GM04503 (cell line): Measurements from ENCODE around the gene BCL11B.
A peak's percentile ranks its signal among the peaks of the same experiment; 100 is the strongest.

ENCODE experiments used
- DNase-seq: peaks from one replicate; pipeline ENCODE4 v3.0.0-alpha.2; 2012; ENCODE audit warnings: low read depth

The BCL11B gene

DNA sequence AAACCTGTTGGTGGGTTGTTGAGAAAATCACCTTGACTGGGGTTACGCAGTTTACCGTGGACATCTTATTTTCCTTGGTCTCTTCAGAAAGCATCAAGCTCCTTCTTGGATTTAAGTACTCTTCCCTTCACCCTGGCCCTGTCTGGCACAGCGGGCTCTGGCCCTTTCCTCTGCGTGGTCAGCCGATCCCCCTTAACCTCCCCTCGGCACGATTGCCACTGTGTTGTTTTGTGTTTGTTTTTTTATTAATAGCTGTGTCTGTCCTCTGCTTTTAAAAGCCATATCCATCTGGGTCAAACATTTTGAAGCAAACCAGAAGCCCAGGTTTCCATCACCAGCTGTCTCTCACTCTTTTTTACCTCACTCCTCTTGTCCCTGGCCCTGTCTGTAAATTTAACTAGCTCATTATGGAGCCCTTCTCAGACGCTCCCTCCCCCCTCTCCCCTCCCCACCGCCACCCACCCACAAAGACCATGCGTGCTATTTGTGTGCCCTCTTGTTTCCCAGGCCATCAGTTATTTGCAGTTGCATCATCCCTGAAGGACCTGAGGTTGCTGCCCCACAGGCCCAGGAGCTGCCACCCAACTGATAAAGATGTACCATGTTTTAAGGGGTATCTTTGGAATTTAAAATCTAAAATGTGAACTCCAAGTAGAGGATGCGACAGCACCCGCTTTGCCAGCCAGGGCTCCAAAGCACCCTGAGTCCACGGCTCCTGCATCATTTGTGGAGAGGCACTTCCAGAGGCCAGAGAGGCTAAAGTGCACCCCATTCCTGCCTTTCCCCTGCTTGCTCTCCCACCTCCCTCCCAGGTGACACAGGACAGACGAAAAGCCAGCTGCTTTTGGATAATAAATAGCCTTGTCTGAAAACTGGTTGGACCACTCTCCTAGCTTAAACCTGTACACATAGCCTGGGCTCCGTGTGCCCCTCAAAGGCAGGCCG is 3.9 kb downstream of the BCL11B start:
- DNase-seq: no peak

DNA sequence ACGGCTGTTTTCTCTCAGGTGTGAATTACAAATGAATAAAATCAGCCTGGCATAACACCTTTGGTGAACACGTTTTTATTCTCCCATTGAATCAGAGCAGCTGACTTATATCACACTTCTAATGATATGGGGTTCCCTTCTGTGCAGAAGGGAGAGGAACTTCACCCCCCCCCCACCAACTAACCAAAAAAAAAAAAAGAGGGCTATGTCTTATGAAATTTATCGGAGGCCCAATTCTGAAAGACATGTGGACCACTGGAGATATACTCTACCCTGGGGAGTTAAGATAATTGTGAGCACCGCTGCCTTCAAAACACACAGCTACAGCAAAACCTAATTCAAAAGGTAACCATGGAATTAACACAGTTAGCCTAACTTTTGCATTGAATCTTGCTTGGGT is 4.6 kb downstream of the BCL11B start:
- no peak for DNase-seq

DNA sequence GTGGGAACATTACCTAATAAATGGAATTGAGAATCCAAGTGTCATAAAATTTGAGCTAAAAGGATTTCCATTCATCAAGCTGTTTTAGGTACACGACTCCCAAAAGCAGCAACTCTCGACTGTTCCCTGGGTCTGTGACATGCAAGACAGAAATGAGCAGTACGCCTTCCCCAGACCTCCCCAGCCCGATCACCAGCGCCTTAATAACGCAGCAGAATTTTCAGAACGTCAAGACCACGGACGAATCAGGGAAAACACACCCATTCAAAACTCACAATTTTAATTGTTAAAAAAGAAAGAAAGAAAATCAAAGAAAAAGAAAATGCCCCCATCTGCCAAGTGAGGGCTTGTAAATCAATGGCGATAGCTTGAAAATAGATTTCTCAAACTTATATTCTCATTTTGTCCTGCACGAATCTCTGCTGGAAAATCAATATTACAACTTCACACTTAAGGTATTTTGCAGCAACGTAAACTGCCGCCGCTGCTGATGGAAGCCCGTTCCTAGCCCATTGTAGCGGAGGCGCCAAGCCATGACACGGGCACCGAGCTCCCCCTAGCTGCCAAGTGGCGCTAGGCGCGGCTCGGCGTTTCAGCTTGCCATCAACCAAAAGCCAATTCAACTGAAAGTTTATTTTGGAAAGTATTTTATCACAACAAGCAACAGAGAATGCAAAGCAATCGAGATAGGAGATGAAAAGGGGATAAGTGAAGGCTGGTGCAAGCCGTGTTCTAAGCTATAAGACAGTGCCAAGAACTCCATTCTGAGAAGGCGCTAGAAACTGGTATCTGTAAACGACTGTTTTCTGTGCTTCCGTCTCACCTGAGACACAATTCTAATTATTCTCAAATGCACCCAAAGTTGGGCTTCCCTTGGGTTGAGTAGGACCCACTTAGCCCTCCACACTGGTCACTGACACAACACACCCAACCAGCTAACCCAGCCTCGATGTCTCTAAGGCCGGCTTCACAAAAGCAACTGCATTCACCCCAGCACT is 5.5 kb downstream of the BCL11B start:
- DNase-seq: peak; percentile 1

DNA sequence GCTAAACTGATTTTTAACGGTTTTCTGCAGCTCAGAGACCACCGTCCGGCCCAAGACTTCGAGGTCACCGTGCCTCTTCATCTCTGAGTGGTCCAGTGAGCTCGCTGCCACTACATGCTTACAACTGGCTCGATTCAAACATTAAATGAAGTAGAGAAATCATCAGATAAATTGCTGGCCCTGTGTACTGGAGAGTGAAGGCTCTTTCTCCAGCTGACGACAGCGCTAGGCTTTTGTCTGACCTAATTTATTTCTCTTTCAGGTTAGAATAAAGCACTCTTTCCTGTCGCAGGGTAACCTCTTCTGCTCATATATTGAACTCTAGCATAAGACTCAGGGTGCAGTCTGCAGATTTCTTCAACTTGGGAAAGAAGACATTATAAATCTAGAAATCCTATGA is 6.4 kb downstream of the BCL11B start:
- DNase-seq: no peak

DNA sequence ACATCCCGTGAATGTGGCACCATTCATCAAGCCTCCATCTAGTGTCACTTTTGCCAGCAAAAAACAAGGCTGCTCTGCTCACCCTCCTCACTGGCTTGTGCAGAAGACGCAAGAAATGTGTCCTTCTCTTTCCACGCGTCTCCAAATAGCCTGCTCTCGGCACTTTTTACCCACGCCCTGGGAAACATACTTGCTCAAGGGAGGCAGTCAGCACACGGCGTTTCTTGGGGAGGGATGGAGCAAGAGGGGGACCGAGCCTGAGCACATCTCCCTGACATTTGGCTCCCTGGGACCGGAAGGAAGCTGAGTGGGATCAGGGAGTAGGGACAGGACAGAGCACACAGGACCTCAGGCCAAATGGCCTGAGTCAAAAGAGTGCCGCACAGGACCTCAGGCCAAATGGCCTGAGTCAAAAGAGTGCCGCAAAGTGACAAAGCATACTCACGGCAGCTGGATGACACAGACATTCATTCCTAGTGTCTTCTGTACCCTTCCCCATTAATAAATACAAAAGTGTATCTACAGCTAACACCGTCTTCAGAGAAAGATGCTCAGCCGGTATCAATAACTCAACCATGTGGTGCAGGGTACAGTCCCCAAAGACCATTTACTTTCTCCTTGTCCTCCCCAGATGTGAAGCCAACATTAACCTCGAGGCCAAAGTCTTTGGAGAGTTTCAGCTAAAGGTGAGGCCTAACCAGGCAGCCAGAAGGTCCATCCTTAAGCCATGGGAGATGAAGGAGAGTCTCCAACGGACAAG is 7.1 kb downstream of the BCL11B start:
- DNase-seq: no peak

DNA sequence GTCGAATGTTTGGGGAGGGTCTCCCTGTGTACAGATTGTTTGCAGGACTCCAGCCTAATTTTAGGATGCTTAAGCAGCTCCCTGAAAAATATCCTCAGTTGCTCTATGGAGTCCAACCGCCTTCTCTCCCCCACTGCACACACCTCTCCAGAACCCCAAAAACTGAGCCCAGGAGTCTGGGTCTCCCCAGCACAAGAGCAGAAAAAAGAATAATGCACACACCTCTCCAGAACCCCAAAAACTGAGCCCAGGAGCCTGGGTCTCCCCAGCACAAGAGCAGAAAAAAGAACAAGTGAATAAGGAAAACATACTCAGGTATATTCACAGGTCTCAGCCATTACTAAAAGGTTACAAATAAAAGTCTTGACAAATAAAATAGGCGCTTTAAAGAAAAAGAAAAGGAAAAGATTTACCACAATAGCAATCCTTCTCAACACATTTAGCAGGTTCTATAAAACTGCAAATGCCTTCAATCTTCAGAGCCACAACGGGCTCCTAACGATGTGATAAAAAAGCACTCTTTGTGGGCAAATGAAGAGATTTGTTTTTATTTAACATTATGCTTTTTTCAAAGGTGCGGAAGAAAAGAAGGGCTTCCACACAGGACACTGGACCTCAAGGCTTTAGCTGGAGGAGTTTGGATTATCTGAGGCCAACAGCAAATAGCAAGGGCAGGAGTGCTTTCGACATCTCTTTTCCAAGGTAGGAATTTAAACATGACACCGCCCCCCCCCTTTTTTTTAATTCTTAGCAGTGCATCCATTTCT is 8.2 kb downstream of the BCL11B start:
- no peak for DNase-seq

DNA sequence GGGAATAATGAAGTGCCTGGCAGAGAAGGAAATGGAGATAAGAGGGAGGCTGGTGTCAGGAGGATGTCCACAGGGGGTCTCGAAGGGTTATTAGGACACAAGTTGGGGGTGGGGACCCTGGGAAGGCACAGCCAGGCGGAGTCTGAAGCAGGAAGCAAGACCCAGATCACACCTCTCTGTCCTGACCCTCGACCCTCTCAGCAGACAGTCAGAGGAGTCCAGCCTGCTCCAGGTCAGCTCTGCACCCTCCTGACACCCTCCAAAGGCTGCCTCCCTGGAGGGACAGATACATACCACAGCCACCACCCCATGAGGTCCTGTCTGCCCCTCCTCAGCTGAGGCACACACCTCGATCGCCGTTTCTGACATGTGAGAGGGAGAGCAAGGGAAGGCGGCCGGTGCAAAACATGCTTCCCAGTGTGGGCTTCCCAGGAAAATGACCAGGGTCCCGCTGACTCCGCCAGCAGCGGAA is 9.0 kb downstream of the BCL11B start:
- DNase-seq: no peak

DNA sequence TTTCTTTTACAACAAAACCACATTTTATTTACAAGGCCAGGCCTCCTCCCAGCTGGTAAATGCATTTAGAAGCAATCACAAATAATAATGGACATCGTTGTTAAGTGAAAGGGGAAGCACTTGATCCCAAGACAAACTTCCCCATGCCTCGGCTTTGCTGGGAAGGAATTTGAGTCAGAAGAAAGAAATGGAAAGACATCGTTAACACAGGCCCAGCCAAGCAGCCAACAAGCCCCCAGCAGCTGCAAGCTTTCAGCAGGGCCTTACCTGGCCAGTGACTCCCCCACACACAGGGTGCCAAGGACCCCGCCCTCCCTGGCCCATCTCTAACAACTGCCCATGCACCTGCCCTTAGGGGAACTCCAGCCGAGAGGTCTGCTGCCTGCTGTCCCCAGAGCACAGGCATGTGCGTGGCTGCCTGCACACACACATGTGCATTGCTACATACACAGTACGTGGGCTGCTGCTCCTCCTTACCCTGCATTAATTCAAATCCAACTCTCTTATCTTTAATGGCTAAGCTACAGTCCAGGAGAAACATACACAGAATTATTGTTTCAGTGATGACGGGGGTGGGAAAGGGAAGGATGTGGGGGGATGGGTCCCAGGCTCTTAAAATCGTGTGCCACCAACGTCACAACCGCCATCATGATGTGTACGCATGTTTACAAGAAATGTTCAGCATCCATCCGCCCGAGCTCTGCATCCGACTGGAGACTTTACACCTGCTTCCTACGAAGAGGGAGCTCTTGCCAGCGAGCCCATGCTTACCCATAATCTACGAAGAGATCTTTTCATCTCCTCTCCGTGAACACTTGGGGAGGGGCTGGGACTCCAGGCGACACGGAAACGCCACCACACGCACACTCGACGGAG is 9.8 kb downstream of the BCL11B start:
- DNase-seq: no peak

DNA sequence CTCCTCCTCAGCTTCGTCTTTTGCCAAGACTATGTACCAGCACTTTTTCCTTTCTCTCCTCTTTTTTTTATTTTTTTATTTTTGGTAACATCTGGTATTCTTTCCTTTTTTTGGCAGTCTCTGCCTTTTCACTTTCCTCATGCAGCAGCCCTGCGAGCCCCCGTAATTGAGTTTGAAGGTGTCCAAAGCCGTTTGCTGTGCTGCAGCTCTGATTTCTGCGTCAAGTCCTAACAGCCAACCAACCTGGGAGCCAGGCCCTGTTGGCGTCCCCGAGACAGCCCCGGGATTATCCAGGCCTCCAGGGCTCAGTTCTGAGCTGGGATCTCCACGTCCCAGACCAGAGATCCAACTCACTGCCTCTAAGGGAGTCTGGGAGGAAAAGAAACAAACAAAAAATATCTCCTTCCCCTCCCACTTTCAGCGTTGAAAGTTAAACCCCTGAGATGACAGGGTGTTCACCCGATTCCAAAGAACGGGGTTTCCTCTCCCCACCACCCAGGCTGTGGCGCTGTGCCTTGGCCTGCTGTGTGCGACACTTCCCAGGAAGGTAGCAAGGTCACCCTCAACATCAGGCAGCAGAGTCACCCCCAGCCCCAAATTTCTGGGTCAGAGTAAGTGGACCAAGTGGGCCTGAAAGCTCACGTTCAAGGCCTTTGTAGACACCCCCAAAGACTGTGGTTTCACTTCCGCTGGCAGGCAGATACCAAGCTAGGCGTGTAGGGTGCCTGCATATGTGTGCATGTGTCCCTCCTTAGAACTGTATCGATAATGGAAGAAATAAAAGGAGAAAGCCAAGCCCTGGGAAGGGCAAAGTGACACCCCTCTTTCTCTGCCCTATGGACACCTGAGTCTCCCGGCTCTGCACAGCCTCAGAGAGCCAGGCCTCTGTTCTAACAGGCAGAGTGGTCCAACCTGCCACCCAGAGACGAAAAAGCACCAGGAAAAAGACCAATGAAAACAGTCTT is 11.1 kb downstream of the BCL11B start:
- no peak for DNase-seq

DNA sequence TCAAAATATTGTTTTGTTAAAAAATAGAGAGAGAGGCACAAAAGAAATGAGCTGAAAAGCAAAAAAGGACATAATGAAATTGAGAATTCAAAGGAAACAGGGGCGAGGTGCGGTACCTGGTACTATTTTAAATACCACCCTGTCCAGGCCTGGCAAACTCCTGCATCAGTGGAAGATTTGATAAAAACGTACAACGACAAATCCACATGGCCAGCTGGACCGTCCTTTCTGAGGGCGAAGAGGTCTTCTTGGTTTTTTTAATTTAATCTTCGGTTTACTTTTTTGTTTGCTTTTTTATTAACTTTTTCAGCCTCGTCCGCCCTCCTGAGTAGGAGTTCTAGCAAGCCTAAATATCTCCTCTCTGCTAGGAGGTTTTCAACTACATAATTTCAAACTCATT is 11.9 kb downstream of the BCL11B start:
- no peak for DNase-seq

DNA sequence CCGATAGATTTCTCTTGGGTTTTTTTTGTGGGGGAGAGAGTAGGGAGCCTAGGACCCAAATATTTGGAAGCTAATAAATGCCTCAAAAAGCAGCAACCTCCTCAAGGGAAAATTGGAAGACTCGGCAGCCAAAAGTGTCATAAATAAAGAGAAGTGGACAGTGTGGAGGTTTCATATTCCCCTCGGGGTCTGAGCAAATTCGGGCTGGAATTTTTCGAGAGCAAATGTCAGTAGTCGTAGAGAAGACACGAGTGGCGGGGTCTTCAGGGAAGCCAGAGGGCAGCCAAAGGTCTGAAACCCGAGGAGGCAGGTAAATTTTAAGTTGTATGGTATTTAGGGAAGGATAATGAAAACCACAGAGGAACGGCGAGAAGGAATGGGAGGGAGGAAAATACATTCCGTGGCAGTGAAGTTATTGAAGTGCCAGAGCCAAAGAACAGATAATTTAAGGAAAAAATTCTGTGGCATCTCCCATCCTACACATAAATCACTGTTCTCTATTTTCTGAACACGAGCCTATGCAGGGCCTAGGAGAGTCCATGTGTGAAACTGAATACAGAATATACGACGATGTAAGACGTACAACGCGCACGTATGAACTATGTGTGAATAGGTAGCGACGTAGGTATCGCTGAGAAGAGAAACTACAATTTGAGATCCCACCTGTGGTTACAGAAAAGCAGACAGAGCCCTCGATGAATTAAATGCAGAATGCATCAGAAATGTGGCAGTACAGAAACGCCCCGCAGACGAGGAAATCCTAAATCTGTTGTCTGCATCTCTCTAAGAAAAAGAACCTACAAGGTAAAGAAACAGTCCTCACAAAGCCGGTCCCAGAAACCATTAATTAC is 12.9 kb downstream of the BCL11B start:
- no peak for DNase-seq

DNA sequence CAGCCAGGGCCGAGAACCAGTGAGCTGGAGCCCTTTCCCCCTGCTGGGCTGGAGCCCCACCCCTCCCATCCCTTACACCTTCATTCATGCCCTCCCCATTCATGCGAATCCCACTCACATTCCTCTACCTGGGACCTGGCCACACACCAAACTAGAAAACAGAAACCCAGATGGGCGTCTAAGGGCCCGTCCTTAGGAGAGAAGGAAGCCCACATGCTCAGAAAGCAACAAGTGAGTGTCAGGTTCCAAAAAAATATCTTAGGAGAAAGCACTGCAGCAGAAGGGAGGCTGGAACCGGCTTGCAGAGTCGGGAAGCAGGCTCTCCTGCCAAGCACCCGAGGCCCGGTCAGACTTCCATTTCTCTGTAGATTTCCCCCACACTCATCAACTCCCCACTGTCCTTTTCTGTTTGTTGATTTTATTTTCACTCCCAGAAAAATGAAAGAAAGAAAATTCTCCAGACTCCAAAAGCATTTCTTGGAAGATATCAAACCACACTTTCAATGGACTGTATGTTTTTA is 13.6 kb downstream of the BCL11B start:
- no peak for DNase-seq

DNA sequence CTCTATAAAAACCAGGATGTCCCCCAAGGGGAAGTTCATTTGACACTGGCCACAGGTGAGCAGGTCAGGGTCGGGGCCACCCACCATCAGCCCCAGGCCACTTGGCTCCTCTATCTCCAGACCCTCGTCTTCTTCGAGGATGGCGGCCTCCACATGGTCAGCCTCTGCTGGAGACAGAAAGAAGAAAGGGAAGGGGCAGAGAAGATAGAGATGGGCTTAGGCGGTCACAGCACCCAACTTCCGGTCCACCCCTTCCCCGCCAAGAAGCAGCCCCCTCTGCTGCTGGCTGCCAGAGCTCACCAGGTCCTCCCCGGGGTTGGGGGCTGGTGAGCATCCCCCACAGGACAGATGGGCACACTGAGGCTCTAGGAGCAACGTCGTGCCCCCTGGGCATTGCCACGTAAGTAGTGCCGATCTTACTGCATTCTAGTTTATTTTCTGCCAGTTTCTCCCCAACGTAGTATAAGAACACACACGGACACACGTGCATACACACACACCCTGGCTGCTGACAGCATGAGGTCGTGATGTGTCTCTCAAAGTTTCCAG is 14.2 kb downstream of the BCL11B start:
- no peak for DNase-seq

DNA sequence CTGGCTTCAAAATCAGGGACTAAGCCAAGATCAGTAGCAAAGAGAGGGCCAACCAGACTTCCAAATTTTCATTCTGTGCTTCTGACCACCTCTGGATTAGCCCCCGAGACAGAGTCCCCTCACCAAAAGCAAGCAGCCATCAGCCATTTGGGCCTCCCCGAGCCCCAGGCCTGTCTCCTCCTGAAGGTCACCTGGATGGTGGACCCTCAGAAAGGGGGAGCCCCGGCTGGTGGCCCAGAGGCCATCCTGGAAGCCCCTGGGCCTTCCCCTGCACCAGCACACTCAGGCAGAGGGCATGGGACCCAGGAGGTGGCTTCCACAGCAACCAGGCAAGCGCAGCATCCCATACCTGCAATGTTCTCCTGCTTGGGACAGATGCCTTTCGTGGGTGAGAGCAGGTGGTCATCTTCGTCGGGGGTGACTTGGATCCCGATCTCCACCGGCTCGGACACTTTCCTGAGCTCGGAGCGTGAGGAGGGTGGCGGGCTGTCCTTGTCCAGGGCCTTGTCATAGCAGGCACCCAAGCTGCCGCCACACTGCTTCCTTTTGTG is 14.8 kb downstream of the BCL11B start:
- DNase-seq: no peak

DNA sequence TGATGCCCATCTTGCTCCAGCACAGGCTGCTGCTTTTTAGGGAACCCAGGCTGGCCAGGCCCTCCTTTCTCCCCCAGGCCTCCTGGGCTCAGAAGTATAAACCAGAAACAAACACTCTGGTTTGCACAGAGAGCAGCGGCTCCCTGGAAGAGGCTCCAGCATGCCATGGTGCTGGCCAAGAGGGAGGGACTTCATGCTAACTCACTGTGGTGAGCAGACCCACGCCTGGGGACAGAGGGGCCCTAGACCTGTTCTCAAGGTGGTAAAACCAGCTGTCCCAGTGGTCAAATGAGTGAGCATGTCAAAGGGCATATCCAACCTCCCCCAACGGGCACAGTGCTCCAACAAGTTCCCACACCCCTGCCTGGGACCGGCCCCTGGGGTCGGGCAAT is 15.5 kb downstream of the BCL11B start:
- no peak for DNase-seq

DNA sequence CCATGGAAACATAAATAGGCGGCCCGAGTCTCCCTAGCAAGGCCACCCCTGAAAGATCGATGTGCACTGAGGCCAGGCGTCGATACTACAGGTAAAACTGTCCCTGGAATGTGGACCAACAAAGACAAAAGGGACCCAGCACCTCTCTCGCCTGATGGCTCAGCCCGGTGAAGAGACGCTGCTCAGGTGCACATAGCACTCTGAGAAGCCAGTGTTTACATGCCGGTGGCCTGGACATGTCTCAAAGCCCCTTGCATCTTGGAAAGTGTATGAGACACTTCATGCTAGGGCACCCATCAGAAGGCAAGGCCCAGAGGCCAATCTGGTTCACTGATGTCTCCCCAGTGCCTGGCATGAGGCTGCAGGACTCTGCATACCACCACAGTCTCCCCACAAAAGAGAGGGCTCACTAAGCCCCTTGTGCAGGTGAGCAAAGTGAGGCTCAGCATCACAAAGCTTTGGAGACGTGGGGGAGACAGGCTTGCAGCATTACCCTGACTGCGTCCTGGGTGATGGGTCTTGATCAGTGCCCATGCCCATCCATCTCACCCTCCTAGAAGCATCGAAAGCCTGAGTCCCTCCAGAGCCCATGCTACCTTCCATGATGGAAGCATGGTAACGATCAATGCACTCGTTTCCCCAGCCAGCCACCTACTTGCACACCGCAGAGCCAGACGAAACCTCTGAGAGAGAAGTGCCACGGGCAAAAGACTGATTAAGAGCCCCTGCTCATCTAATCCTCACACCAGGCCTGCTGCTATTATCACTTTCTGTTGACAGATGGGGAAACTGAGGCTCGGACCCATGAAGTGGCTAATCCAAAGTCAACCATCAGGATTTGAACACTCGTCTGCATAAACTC is 16.1 kb downstream of the BCL11B start:
- no peak for DNase-seq
